GM18909 (cell line): Measurements from ENCODE around the gene REV3L.
A peak's percentile ranks its signal among the peaks of the same experiment; 100 is the strongest.
"Not testable (repeated sequence)": the region's sequence is repeated elsewhere in the genome, so short reads cannot be mapped to it uniquely, and the experiment has no call there.

Experiments used
- ATAC-seq: cut with Tn5 transposase; IDR thresholded peaks from one replicate; pipeline ENCODE4 v1.9.1; 2021; ENCODE audit warnings: mild to moderate bottlenecking; ENCODE audit not compliant: unreplicated experiment, poor library complexity

REV3L gene

DNA sequence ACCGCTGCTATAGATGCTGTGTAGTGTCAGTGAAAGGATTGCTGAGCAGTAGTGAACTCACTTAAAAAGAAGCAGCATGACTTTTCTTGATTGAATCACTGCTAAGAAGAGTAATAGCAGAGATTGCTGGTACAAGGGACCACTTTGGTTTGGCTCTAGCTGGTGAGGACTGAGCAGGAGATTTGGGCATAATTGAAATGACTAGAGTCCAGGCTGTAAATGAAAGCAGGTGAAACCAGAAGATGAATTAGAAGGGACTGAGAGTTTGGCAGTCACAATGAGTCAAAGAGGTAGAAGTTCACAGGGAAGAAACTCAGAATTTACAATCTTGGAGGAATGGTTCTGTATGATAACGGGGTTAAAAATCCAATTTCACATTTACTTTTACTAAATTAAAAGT lies 19.1 kb upstream of the REV3L start:
- ATAC-seq, result no peak

DNA sequence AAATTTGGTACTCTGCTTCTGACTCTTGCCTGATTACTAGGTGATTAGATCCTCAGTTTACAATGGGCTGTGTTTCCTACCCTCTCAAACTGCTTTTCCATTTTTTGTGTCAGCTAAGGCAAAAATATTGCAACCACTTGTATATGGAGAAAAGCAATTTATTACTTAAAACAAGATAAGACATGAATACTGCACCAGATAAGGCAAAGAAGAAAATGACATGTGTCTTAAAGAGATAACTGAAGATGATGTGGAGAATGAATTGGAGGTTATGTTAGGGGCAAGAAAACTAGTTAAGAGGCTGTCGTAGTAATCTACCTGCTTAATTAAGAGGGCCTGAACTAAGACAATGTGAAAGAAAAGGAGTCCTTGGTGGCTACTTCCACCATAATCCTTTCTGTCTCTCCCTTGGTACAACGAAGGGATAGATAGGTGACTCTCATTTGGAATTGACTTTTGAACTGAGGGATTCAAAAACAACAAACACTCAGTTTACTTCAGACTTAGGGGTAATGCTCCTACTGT lies 16.3 kb upstream of the REV3L start:
- no peak for ATAC-seq

DNA sequence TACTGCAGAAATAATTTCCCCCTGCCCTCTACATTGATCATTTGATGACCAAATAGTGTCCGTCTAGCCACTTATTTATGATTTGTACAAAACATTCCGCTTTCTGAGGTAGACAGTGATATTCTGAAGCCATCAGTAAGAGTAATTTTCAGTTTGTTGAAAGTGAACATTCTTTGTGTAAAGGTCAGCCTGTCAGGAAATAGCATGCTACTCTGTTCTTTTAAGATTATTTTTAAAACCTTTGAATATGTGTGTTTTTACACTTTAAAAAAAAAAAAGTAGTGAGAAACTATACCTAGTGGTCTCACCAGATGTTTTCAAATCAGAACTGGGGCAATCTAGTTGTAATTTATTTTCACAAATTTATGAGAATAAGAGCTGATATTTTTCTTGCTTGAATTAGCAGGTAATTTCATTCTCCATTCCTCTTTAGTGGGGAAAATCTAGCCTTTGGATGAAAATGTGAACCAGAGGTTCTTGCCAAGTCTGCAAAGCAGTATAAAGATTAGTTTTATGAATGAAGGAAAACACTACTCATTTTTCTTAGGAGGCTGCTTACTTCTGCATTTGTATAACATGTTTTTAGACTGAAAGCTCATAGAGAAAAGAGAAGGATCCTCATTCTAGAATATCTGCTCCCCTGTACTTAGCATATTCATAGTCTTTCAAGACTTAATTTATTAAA lies 12.1 kb upstream of the REV3L start:
- no peak for ATAC-seq

DNA sequence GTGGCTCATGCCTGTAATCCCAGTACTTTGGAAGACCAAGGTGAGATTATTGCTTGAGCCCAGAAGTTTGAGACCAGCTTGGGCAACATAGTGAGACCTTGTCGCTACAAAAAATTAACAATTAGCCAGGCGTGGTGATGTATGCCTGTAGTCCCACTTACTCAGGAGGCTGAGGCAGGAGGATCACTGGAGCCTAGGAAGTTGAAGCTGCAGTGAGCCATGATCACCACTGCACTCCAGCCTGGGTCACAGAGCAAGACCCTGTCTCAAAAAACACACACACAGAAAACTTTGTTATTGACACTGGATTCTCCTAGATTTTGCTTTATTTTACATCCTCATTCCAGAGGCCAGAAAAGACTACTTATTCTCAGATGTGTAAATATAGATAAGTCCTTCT lies 9.5 kb upstream of the REV3L start:
- no peak for ATAC-seq

GRCh38 chr6:111490067-111490466 lies 7.0 kb upstream of the REV3L start:
- ATAC-seq, result no peak

GRCh38 chr6:111487661-111488060 lies 4.6 kb upstream of the REV3L start:
- peak; percentile 33 for ATAC-seq

- no peak for ATAC-seq
These were observed 3.9 kb upstream of the REV3L start for GRCh38 chr6:111486921-111487320.

- ATAC-seq, result no peak
These were observed 3.5 kb upstream of the REV3L start for GRCh38 chr6:111486475-111486874.

DNA sequence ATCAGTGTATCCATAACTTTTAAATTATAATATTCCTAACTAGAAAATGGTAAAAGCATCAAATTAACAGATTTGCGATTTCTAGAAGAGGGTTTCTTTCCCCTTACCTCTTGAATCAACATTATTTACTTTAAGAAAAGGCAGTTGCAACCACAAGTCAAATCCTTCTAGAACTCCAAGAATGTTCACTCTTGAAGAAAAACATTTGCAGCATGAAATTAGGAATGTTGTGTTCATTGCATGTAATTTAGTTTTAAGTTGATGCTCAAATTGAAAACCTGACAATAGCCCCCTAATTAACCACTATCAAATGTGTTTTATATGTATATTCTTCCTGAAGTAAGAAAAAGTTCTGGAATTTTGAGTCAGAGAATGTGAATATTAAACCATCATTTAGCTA lies 2.3 kb upstream of the REV3L start:
- no peak for ATAC-seq

- ATAC-seq, result no peak
These were observed 1.6 kb upstream of the REV3L start for GRCh38 chr6:111484633-111484930.

GRCh38 chr6:111483736-111484632 lies 966 bp upstream of the REV3L start:
- peak; percentile 57 for ATAC-seq

- peak; percentile 25 for ATAC-seq
These were observed 645 bp downstream of the REV3L start for GRCh38 chr6:111482188-111482958.

DNA sequence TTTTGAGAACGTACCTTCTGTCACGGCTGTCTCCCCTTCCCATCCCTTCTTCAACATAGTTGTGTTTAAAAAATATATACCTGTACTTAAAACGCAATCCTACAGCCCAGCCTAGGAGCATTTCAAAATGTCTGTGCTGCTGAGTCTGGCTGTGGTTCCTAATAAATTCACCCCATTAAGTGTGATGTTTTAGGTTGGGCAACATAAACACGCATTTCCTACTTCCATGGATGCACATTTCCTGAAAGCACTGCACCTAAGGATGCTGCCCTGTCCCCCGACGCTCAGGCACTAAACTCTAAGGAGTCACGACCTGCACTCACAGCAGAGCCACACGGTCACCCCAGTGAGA lies 1.2 kb downstream of the REV3L start:
- no peak for ATAC-seq

DNA sequence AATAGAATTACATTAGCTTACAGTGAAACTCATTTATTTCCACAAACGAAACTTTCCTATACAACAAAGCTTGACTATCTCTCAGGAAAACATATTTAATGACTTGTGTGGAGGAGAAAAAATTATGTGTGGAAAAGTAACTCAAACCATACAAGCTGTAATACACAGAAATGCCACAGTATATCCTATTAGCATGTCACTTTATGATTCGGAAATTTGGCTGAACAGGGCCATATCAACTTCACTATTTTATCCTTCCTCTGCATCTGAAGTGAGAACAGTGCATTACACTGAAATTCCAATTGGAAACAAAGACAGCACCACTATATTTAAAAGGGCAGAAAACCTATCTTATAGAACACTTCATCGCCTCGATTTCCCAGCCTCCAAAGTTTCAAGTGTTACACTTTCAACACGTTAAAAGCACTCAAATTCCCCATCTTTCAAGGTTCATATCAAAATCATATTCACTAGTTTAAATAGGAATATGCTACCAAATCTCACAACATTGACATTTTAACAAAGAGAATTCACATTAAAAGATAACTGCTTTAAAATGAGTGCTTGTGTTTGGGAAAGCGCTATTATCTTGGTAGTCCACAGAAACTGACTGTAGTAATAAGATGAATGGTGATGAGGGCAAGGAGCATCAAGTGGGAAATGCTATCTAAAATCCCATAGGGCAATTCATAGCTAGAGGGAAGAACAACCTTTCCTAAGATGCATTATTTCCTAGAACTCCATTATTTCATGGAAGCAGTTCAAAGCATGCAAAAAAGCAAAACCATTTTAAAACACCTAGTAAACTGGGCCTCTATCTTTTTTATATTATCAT lies 1.8 kb downstream of the REV3L start:
- ATAC-seq, result no peak

- no peak for ATAC-seq
These were observed 4.3 kb downstream of the REV3L start for GRCh38 chr6:111478749-111479148.

GRCh38 chr6:111478064-111478476 lies 4.9 kb downstream of the REV3L start:
- ATAC-seq, result no peak

DNA sequence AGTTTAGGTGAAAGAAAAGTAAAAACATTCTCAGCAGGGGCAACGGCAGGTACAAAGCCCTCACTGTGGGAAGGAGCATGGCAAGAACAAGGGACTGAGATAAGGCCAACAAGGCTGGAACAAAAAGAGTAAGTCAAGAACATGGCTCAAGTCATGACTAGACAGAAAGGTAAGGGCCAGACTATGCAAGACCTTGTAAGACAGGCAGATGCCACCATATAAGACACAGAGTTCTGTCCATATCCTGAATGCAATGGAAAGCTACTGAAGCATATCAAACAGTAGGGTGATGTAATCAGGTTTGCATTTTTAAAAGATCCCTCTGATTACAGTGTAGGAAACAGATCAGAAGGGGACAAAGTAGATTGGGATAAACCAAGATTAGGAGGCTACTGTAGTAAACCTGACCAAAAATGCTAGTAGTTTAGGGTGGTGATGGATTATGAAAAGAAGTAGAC lies 5.5 kb downstream of the REV3L start:
- peak; percentile 41 for ATAC-seq

DNA sequence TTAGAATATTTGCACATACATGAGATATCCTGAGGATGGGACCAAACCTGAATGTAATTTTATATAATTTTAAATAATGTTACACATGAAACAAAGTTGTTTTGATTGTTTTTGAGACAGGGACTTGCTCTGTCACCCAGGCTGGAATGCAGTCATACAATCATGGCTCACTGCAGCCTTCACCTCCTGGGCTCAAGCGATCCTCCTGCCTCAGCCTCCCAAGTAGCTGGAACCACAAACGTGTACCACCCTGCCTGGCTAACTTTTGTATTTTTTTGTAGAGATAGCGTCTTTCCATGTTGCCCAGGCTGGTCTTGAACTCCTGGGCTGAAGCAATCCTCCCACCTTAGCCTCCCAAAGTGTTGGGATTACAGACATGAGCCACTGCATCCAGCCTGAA lies 7.0 kb downstream of the REV3L start:
- not testable (repeated sequence) for ATAC-seq

GRCh38 chr6:111474771-111475170 lies 8.2 kb downstream of the REV3L start:
- no peak for ATAC-seq

- no peak for ATAC-seq
These were observed 8.9 kb downstream of the REV3L start for GRCh38 chr6:111474106-111474505.
